DMS114 treated with DMSO at 0.1 percent for 48 hours (cell line): ENCODE results near the gene FOXP4.

Experiments used
- DNase-seq: peaks from one replicate; lab custom pipeline; 2025; ENCODE audit not compliant: unreplicated experiment; lab: John Stamatoyannopoulos, UW

The FOXP4 gene

DNA sequence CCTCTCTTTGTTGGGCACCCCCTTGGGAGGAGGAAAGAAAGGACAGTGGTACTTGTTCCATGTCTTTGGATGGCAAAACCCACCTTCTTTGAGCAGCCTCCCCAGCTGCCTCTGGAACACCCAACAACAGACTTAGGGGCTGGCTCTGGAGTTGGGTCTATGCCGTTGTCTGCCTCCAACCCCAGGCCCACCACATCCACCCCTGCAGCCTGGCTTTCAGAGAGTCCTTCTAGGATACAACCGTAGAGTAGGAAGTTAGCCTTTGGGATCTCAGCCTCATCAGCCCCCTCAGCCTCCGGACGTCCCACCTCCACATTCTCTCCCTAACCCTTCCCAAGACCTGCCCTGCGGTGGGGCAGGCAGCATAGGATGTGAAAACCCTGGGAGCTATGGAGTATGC is 36.4 kb downstream of the FOXP4 start:
- DNase-seq: no peak

DNA sequence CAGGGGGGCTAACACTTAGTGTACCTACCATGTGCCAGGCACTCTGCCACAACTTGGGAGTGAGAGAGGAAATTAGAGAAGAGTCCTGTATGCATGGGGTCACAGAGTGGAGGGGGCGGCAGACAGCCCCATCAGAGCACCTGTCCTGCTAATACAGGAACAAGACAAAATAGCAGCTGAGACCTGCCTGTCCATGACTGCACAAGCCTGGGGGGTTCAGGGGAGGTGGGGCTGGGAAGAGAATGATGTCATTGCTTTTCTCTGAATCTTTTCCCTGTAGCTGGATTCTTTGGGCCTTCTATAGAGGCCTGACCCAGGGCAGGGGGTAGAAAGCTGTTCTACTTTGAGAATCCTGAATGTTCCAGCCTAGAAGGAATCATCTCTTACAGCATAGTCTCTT is 37.4 kb downstream of the FOXP4 start:
- DNase-seq: no peak

- no peak for DNase-seq
These were observed 38.0 kb downstream of the FOXP4 start for GRCh38 chr6:41584205-41584604.

- no peak for DNase-seq
These were observed 38.6 kb downstream of the FOXP4 start for GRCh38 chr6:41584668-41585205.

GRCh38 chr6:41585605-41586004 is 39.4 kb downstream of the FOXP4 start:
- DNase-seq: no peak

DNA sequence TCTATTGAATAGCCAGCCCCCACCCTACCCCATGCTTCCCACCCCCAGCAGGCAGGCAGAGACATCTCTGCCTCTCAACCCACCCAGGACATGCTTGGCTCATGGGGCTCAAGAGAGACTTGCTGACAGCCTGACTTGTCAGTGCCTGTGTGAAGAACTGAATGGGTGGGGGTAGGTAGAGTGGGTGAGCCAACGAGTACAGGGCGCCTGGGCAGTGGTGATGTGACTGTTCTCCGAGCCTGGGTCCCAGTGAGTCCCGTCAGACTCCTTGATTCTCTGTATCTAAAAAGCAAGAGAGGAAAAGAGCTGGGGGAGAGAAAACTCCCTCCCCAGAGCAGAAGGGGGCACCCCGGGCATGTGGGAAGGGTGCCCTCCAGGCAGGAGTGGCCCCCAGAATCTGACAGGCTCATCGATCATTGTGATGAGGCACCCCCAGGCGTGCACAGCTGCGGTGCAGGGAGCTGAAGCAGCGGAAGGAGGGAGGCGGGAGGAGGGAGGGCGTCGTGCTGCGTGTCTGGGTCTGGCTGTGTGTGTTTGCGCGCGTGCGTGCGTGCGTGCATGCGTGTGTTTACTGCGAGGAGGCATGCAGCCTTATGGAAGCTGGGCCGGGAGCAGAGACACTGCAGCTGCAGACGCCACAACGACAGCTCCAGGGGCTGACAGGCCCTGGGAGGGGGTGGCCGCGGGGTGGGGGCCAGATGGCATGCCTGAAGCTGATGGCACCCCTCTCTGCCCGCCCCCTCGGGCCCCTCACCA is 40.2 kb downstream of the FOXP4 start:
- no peak for DNase-seq

- no peak for DNase-seq
These were observed 41.1 kb downstream of the FOXP4 start for GRCh38 chr6:41587131-41587879.

DNA sequence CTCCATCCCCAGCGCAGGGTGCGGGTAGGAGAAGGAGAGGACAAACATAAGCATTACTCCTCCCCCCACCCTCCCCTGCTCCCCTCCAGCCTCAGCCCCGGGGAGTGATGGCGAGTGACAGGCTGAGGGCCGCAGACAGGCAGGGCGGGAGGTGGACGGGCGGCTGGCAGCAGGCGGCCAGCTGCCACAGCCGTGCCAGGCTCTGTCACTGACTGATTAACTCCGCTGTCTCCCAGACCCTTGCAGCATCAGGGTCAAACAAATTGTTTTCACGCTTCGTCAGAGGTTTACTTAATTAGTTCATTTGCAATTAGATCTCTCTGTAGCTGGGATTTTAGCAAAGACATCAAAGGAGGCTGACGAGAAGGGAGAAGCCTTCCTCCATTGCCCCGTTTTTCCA is 41.9 kb downstream of the FOXP4 start:
- no peak for DNase-seq

GRCh38 chr6:41589223-41589622 is 43.0 kb downstream of the FOXP4 start:
- DNase-seq: no peak

DNA sequence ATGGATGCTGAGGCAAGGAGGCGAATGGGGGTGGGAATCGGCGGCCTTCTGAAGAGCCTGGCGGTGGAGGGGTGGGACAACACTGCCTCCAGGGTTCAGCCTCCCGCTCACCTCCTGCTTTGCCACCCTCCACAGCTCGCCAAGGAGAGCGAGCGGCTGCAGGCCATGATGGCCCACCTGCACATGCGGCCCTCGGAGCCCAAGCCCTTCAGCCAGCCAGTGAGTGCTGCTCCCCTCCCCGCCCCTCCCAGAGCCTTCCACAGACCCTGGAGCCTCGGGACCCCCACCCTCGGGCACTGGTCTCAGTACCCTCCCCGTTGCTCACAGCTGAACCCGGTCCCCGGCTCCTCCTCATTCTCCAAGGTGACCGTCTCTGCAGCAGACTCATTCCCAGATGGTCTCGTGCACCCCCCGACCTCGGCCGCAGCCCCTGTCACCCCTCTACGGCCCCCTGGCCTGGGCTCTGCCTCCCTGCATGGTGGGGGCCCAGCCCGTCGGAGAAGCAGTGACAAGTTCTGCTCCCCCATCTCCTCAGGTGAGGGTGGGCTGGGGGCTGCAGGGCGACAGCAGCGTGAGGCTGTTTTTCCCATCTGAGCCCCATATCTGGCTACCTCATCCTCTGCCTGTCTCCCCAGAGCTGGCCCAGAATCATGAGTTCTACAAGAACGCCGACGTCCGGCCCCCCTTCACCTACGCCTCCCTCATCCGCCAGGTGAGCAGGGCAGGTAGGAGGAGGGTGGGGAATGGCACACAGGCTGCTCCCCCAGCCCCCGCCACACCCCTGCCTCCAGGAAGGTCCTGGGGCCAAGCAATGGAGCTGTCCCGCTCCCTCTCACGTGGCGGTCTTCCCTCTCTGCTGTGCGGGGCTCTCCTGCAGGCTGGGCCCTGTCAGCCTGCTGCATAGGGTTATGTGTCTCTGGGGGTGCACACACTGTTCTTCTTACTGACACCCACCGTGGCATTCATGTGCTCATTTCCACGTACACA is 43.7 kb downstream of the FOXP4 start:
- no peak for DNase-seq

- DNase-seq: no peak
These were observed 44.9 kb downstream of the FOXP4 start for GRCh38 chr6:41591122-41591521.

- peak; percentile 69 for DNase-seq
These were observed 45.8 kb downstream of the FOXP4 start for GRCh38 chr6:41591859-41592502.

DNA sequence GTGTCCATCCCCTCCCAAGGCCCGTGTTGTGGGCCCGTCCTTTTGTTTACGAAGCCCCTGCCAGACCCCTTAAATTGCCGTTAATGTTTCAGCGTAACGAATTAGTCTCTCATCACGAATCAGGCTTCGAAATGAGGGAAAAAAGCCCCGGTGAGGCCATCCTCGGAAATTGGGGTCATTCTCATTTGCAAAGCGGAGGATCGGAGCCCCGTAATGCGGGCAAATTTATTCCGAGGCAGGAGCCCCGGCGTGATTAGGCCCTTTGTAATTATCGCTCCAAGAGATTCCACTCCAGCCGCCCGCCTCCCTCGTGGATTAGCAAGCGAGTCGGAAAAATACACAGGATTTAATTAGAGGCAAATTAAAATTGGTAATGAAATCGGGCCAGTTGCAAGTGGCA is 47.2 kb downstream of the FOXP4 start:
- no peak for DNase-seq

DNA sequence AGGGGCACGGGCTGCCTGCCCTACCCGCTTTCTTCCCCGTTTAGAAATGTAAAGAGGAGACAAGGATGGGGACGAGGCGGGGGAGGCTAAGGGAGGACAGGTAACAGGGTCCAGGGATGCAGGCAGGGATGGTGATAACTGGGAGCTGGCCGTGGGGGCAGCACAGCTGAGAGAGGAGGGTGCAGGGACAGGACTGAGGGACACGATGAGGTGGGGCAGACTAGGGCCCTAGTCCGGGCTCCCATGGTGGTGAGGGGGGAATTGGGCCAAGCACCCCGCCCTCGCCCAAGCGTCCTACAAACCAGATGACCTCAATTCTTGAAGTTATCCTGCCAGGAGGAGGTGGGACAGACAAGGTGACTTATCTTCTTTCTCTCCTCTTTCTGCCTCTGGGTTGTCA is 47.7 kb downstream of the FOXP4 start:
- no peak for DNase-seq

DNA sequence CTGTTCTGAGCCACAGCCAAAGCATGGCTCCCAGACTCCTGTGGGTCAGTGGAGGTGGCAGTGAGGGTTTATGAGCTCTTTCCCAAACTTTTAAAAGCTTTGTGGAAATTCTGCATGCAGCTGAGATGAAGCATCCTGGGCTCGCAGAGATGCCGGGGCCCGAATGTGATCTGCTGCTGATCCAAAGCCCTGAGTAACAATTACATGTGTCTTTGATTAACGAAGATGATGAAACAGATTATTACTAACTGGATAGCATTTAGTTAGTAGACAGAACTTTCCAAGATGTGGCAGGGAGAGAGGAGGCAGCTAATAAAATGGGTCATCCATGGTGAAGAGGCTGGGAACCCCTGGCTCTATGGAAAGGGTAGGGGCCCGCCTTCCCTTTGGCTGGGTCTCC is 48.1 kb downstream of the FOXP4 start:
- DNase-seq: no peak

- no peak for DNase-seq
These were observed 48.6 kb downstream of the FOXP4 start for GRCh38 chr6:41594766-41595165.

DNA sequence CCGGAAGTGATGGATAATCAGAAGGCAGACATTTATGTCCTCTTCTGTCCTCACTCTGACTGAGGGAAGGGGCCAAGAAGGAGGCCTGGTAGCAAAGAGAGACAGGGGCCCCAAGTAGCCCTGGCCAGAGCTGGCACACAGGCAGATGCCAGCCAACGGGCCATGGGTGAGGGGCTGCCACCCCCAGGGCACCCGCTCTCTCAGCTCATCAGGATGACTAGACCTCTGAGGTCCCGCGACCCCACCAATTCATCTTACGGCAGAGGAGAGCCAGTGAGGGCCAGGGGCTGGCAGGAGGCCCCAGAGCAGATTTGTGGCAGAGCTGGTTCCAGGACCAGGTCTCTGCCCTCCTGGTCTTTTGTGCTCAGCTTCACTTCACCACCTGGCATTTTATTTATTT is 49.0 kb downstream of the FOXP4 start:
- DNase-seq: no peak

DNA sequence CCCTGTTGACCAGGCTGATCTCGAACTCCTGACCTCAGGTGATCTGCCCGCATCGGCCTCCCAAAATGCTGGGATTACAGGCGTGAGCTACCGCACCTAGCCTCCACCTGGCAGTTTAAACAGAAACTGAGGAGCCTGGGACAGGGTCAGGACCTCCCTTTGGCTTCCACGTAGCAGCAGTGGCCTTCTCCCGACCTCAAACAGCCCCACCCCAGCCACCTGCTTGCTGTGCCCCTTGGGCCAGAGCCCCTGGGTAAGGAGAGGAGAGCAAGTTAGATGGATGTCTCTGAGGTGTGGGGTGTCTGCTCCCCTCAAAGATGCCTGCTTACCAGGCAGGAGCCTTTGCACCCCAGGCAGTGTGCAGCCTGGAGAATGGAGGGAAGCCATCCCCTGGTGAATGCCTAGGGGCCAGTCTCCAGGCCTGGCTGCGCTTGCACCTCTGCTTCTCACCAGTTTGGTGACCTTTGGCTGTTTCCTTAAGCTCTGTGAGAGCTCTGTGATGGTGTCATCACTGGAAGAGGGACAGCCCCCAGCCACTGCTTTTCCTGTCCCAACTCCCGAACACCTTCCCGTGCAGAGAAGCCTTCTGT is 50.0 kb downstream of the FOXP4 start:
- no peak for DNase-seq

DNA sequence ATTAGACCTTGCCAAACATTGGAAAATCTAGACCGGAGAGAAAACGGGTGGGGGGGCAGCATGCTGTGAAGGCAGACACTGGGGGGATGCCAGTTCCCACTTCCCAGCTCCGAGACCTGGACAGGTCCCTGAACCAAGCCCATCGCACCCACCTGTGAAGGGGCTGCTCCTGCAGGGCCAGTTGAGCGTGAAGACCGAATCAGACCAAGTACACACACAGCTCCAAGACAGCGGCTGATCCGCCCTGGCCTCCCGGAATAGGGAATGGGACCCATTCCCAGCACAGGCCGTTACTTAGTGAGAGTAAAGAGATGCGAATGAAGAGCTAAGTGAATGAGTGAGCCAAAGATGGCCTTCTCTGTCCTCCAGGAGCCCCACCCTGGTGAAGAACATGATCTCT is 50.6 kb downstream of the FOXP4 start:
- DNase-seq: no peak

DNA sequence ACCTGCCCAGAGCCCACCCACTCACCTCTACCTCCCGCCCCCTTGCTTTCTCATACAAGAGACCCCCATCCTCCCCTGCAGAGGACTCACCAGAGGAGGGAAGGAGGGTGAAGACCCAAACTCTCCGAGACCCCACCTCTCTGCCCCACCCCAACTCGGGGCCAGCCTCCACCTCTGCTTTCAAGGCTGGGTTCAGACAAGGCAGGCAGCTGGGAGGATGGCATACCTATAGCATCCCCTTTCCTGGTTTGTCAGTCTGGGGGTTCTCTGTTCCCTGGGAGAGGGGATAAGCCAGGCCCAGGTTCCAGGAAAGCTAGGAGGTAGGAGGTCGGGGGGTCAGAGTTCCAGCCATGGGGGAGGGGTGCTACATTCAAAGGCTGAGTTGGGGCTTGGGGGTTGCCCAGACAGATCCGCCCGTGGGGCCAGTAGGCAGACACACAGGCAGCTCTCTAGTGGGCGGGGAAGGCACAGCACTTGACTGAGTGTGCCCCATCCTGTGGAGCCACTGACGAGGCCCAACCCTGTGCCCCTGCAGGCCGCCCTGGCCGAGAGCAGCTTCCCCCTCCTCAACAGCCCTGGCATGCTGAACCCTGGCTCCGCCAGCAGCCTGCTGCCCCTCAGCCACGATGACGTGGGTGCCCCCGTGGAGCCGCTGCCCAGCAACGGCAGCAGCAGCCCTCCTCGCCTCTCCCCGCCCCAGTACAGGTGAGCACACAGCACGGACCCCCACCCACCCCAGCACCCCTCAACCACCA is 51.2 kb downstream of the FOXP4 start:
- no peak for DNase-seq
